ENCODE measurements around the gene ITGB6. TPM values are rescaled to one million over a fixed set of nuclear protein-coding genes. Genes with fewer than 3 reads are reported as not detected.

Gene ITGB6
- total and polyA plus RNA-seq, 2 donors (not counting 3 experiments of a cell fraction or from before 2014, with no cell fraction given) = 0.03 TPM; not detected in 1

GRCh38 chr2:160126315-160126714 lies 73.8 kb downstream of the ITGB6 start:
- Histone ChIP-seq H3K27ac (ENCODE audit: insufficient read depth, low read depth, low read length) (no peak overlapping the region), H3K4me2 (ENCODE audit: insufficient read depth, low read length) (no peak overlapping the region), H3K4me3 (replicated peaks in 1 of 3; ENCODE audit: insufficient read depth in 1 of 3, low read depth in 1 of 3, low read length in 3 of 3) (no peak overlapping the region), H3K4me1 (ENCODE audit: control insufficient read depth, extremely low read depth, insufficient read depth, low read length) (no peaks in the 10 kb centered on the region), H3K36me3 (ENCODE audit: control insufficient read depth in 2 of 2, extremely low read depth in 1 of 2, insufficient read depth in 2 of 2, low read length in 2 of 2) (no peaks in the 10 kb centered on the region), H3K79me2 (ENCODE audit: control insufficient read depth, insufficient read depth, low read length) (no peaks in the 10 kb centered on the region), H4K20me1 (replicated peaks; ENCODE audit: control insufficient read depth, extremely low read depth, insufficient read depth, low read length) (no peaks in the 10 kb centered on the region), H3K9me1 (replicated peaks; ENCODE audit: control insufficient read depth, extremely low read depth, insufficient read depth, low read length) (no peaks in the 10 kb centered on the region), H2AFZ (ENCODE audit: low read depth, low read length) (no peak overlapping the region), H3K9ac (replicated peaks; ENCODE audit: extremely low read depth, insufficient read depth, low read length) (no peak overlapping the region), H3K9me3 (replicated peaks; ENCODE audit: control insufficient read depth, insufficient read depth, low read length) (no peaks in the 10 kb centered on the region), H3K27me3 (ENCODE audit: control insufficient read depth in 2 of 2, insufficient read depth in 2 of 2, low read length in 2 of 2) (no peaks in the 10 kb centered on the region)
- no peak for DNase-seq (ENCODE audit: low read depth, low spot score)
- CTCF ChIA-PET = interaction anchor here (0.9 kb wide), 1 partner anchor 291 kb away, joined by 3 read pairs; no protein-coding TSS in a partner anchor
- dilution Hi-C loops (cut with MboI; ENCODE audit: extremely low pct_ligation_motif_present, low sequenced_read_pairs) (no loop called here), intact Hi-C loops (cut with micrococcal nuclease) (no loop called here)
- TF ChIP-seq POLR2AphosphoS5 (IDR thresholded peaks at IDR 0.05; ENCODE audit: insufficient read depth, low read depth, low read length) (no peak), MAX (IDR thresholded peaks at IDR 0.05; ENCODE audit: insufficient read depth, insufficient read length) (no peak), JUN (IDR thresholded peaks at IDR 0.05; ENCODE audit: borderline replicate concordance, insufficient read depth, insufficient read length, low read depth) (no peak), FOS (IDR thresholded peaks at IDR 0.05; ENCODE audit: borderline replicate concordance, insufficient read depth, low read length) (no peak), POLR2A (IDR thresholded peaks at IDR 0.05; ENCODE audit: low read depth, low read length) (no peak), CTCF (IDR thresholded peaks at IDR 0.05; ENCODE audit: extremely low read depth in 1 of 2, insufficient read depth in 1 of 2, low read depth in 1 of 2, low read length in 2 of 2) (no peak)
- POLR2A ChIA-PET = no interaction called here
- no TSS peak for BruUV-seq (replicated peaks)
- FAIRE-seq = no peak

GRCh38 chr2:160125828-160126227 lies 74.2 kb downstream of the ITGB6 start:
- no peaks in the 10 kb centered on the region for H3K79me2 ChIP-seq (ENCODE audit: control insufficient read depth, insufficient read depth, low read length)
- H3K27me3 ChIP-seq (ENCODE audit: control insufficient read depth in 2 of 2, insufficient read depth in 2 of 2, low read length in 2 of 2) = no peaks in the 10 kb centered on the region
- TF ChIP-seq POLR2AphosphoS5 (IDR thresholded peaks at IDR 0.05; ENCODE audit: insufficient read depth, low read depth, low read length) (no peak), GATA2 (IDR thresholded peaks at IDR 0.05; ENCODE audit: insufficient read depth, insufficient read length, low read depth, low read length) (no peak), CTCF (IDR thresholded peaks at IDR 0.05; ENCODE audit: extremely low read depth in 1 of 2, insufficient read depth in 1 of 2, low read depth in 1 of 2, low read length in 2 of 2) (no peak), FOS (IDR thresholded peaks at IDR 0.05; ENCODE audit: borderline replicate concordance, insufficient read depth, low read length) (no peak), MYC (IDR thresholded peaks at IDR 0.05; ENCODE audit: low read depth, low read length) (no peak), MAX (IDR thresholded peaks at IDR 0.05; ENCODE audit: insufficient read depth, insufficient read length) (no peak), EZH2 (IDR thresholded peaks at IDR 0.05; ENCODE audit: borderline replicate concordance, low read depth, low read length, severe bottlenecking) (no peak), POLR2A (IDR thresholded peaks at IDR 0.05; ENCODE audit: low read depth, low read length) (no peak), JUN (IDR thresholded peaks at IDR 0.05; ENCODE audit: borderline replicate concordance, insufficient read depth, insufficient read length, low read depth) (no peak)
- ChIA-PET CTCF (interaction anchor here (0.9 kb wide), 1 partner anchor 292 kb away, joined by 3 read pairs; no protein-coding TSS in a partner anchor), POLR2A (no interaction called here)
- no peak overlapping the region for H3K27ac ChIP-seq (ENCODE audit: insufficient read depth, low read depth, low read length)
- H3K4me1 ChIP-seq (ENCODE audit: control insufficient read depth, extremely low read depth, insufficient read depth, low read length) = no peaks in the 10 kb centered on the region
- H3K36me3 ChIP-seq (ENCODE audit: control insufficient read depth in 2 of 2, extremely low read depth in 1 of 2, insufficient read depth in 2 of 2, low read length in 2 of 2) = no peaks in the 10 kb centered on the region
- H3K4me3 ChIP-seq (replicated peaks in 1 of 3; ENCODE audit: insufficient read depth in 1 of 3, low read depth in 1 of 3, low read length in 3 of 3) = no peak overlapping the region
- no peaks in the 10 kb centered on the region for H4K20me1 ChIP-seq (replicated peaks; ENCODE audit: control insufficient read depth, extremely low read depth, insufficient read depth, low read length)
- H3K4me2 ChIP-seq (ENCODE audit: insufficient read depth, low read length) = no peak overlapping the region
- dilution Hi-C loops (cut with MboI; ENCODE audit: extremely low pct_ligation_motif_present, low sequenced_read_pairs) (no loop called here), intact Hi-C loops (cut with micrococcal nuclease) (no loop called here)
- DNase-seq (ENCODE audit: low read depth, low spot score) (no peak), FAIRE-seq (no peak)
- no peaks in the 10 kb centered on the region for H3K9me3 ChIP-seq (replicated peaks; ENCODE audit: control insufficient read depth, insufficient read depth, low read length)
- no peaks in the 10 kb centered on the region for H3K9me1 ChIP-seq (replicated peaks; ENCODE audit: control insufficient read depth, extremely low read depth, insufficient read depth, low read length)
- H2AFZ ChIP-seq (ENCODE audit: low read depth, low read length) = no peak overlapping the region
- BruUV-seq (replicated peaks) = no TSS peak
- no peak overlapping the region for H3K9ac ChIP-seq (replicated peaks; ENCODE audit: extremely low read depth, insufficient read depth, low read length)
